PC-9 (cell line): ENCODE data around the gene C2CD3.

Experiments used
- CTCF ChIP-seq: fragments of 200-600 bp; sonication (generic); conservative IDR thresholded peaks from 2 replicates; pipeline ENCODE4 v1.6.1; 2017; ENCODE audit warnings: mixed run types, antibody characterized with exemption, mild to moderate bottlenecking, moderate library complexity
- EZH2 ChIP-seq: fragments of 200-600 bp; sonication (generic); IDR thresholded peaks from 2 replicates; pipeline ENCODE4 v1.8.0; 2017; ENCODE audit warnings: antibody characterized with exemption, low read depth

DNA sequence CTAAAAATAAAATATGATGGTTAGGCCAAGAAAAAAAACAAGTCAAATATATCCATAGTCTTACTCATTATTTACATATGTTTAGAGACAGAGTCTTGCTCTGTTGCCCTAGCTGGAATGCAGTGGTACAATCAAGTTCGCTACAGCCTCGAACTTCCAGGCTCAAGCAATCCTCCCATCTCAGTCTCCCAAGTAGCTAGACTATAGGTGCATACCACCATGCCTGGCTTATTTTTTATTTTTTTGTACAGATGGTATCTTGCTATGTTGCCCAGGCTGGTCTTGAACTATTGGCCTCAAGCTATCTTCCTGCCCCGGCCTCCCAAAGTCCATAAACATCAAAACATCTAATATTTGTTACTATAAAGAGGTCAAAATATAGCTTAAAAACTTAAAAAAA, 36.1 kb downstream of the C2CD3 start:
- no peak for TF ChIP-seq CTCF
- no peak for TF ChIP-seq EZH2
